HG02588 (cell line): ENCODE measurements around the gene CCSAP.
"Not testable (repeated sequence)": the region's sequence is repeated elsewhere in the genome, so short reads cannot be mapped to it uniquely, and the experiment has no call there.

Experiments used
- ATAC-seq: cut with Tn5 transposase; IDR thresholded peaks from one replicate; pipeline ENCODE4 v1.9.1; 2021; ENCODE audit warnings: mild to moderate bottlenecking, moderate library complexity; ENCODE audit not compliant: unreplicated experiment

The CCSAP gene

DNA sequence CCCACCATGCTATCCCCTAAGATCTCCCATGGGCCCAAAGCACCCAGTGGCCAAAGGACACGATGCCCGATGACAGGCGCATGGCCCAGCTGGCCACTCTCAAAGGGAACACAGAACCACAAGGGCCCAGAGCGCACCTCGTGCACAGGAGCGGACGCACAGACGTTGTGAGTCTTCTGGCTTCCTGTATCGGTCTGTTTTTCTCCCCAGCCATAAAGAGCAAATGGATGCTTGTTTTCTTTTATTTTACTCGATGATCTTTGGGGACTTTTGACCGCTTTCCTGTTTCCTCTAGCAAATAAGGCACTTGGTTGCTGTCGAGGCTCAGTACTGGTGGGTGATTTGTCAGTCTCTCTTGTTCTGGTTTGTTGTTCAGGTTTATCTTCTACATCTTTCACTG, 16.2 kb downstream of the CCSAP start:
- no peak for ATAC-seq

DNA sequence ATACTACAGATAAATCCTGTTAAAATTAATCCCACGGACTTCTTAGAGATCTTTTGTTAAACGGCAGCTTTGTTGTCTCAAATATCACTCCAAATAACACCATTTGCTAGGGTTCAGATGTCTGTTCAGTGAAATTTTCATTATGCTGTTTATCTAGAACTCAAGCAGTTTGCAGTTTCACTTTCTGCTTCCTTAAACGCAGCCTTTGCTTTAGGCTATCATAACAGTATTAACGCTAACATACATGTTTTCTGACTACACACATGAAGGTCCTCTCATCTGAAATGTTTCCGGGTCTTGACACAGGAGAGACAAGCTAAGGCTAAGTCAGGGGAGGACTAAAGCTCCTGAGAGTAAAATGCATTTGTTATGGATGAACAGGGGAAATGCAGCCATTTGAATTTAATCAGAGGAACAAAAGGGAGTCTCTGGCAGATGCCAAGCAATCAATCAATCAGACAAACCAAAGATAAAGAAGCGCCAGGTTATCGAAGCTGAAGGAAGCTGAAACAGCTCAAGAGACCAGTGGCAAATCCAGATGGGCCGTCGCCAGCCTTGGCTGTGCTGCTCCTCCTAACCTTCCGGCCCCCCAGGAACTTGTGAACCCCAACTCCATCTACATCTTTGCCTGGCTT, 16.9 kb downstream of the CCSAP start:
- no peak for ATAC-seq

DNA sequence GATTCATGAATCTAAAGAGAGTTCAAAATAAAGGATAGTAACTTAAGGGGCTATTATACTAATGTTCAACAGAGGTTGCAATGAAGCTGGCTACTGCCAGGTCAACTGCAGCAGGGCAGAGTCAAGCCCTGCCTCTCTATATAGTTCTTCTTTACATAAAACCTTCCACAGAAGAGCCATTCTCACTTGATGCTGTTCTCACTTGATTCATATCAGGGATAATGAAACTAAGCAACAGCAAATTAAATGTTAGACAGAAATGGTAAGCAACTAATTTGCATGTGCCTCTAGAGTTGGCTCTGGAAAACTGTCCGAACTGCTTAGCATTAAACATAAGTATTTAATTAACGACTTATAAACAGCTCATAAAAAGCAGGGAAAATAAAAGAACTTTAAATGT, 17.4 kb downstream of the CCSAP start:
- ATAC-seq = no peak

DNA sequence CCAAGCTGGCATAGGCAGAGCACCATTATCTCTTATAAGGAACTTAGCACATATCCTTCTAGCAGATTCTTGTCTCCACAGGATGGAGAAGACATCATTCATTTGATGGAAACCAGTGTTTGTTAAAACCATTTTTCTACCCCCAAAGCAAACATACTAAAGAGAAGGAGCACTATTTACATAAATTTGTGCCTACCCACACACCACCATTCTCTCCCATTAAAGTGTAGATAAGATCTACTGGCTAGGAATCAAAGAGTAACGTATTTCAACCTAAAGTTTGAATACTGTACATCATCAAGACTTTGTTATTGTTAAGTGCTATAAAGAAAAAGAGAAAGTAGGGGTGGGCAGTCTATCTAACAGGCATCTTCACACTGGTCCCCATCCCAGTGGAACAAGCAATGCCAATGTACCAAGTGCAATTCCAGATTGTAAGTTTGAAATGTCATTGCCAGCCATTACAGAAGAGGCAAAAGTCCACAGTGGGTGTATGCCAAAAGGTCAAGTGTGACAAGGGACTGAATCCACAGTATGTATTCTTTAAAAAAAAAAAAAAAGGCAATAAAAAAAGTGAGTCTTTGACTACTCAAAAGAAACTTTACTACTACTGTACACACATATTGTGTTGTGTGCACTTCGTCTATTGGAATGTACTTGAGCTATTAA, 18.8 kb downstream of the CCSAP start:
- no peak for ATAC-seq

DNA sequence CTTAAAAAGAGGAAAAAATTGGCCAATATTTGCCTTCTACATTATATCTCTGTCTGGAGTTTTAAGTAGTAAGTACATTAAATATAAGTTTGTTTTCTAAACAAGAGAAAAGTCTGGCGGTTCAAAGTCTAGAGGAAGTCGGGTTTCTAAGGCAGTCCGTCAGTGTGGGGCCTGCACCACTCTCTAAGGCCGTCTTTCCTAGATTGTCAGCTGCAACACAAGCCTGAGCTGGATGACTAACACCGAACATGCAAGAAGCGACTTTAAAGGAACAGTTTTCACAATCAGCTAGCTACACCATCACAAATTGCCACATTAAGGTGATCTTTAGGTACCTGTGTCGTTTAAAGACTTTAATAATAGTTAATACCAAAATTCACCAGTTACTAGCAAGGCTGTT, 19.6 kb downstream of the CCSAP start:
- ATAC-seq = no peak

DNA sequence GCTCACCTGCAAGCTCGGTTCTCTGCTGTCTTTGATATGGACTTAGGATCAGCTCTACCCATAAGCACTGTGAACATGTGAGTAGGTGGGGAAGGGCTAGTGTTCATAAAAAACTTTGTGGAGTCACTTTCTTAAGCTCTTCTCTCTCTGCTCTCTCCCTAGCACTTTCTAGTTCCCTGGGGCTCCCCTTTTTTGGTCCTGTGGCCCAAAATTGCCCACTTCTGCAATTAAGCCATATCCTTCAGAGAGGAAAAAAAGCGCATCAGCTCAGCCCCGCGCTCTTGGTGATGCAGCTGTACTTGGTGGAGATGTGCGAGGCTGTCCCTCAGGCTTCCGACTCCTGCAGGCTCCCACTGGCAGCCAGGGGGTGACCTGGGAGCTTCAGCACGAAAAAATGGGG, 23.4 kb downstream of the CCSAP start:
- no peak for ATAC-seq

DNA sequence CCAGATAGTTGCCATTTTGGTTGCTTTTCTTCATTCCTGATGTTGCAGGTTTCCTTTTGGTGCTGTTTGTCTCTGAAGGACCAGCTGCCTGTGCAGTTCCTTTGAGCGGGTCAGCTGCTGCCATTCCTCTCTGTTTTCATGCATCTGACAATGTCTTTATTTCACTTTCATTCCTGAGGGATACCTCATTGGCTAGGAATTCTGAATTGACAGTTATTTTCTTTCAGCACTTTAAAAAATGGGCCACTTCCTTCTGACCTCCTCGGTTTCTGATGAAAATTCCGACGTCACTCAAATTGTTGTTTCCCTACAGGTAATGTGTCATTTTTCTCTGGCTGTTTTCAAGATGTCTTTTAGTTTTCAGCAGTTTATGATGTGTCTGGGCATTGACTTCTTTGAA, 24.8 kb downstream of the CCSAP start:
- no peak for ATAC-seq

DNA sequence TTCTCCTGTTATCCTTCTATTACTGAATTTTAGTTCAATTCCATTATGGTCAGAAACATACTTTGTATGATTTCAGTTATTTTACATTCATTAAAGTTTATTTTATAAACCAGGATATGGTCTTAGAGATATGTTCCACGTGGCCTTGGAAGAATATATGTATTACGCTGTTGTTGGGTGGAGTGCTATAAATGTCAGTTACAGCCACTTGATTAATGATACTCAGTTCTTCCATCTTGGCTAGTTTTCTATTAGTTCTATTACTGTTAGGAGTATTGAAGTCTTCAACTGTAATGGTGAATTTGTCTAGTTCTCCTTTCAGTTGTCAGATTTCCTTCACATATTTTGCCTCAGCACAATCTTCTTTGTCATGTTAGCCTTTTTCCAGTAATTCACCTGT, 26.7 kb downstream of the CCSAP start:
- no peak for ATAC-seq

DNA sequence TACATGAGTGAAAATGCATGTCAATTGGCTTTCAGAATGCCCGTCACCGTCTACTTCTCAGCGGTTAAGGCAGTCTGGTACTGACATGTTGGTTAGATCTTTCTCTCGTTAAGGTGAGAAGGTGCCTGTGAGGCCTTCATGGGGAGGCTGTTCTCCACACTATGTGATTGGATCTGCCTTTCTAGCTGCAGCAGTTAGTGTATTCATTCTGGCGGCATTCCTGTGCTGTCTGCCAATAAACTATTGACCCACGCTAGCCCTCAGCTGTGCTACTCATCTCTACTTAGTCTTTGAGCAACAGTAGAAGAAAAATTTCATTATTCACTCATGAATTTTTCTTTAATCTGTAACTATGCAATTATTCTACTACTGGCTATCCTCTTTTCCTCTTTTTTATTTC, 32.0 kb downstream of the CCSAP start:
- ATAC-seq = no peak

DNA sequence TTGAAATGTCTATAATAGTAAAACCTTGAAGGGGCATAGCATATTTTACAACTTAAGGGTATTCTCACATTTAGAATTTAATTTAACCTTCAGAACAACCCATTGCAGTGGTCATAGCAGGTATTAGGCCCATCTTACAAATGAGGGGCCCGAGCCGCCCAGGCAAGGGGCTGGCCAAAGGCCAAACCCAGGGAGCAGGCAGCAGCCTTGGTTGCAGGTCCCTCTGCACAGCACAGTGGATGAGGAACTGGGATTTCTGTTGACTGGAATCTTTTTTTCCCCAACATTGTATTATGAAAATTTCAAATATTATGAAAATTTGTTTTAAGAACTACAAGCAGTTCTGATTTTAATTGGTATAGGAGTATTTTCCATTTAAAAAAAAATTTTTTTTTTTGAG, 33.2 kb downstream of the CCSAP start:
- ATAC-seq = no peak

DNA sequence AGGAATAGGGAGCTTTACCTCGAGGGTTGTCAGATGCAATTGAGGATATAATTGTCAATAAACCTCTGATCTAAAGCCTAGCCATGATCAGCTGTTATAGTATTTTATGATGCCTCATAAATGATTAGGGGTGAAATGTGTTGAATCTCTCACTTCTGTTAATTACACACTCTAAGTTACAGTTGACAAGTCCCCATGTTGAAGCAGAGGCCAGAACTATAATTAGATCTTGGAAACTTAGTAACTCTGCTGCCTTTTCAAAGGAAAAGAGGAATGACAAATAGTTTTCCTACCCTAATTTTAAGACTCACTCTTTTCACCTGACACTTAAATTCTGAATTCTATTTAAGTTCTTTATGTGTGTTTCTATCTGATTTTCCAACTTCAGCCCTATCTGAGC, 33.8 kb downstream of the CCSAP start:
- ATAC-seq = no peak

DNA sequence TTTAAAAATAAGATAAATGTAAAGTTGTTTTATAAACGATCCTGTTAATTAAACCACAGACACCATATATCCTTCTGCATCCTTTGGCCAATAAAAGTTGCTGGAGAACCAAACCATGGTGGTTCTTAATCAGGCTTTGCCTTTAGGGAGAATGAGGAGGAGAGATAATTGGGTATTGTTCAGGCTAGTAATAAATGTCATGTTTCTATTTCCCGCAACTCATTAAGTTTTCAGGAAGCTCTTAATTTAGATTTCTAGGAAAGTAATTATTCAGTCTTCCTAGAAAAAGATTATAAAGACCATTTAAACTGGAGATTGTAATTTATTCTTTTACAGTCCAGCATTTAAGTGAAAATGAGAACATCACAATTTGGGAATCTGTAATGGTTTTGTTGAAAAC, 37.5 kb downstream of the CCSAP start:
- no peak for ATAC-seq

DNA sequence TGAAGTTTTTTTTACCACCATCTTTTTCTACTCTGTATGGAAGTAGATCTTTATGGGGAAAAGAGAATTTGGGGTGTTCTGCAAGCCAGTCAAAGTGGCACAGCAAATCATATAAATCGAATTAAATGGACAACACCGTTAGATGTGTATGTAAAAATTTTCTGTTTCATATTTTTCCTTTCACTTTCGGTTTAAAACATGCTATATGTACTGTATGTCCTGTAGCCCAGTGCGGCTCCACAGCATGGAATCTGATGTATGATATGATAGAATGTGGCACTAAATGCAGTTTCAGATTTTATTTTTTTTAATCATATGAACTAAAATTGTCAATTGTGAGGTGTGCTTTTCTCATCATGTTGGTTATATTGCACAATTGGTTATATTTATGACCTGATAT, 39.0 kb downstream of the CCSAP start:
- no peak for ATAC-seq

DNA sequence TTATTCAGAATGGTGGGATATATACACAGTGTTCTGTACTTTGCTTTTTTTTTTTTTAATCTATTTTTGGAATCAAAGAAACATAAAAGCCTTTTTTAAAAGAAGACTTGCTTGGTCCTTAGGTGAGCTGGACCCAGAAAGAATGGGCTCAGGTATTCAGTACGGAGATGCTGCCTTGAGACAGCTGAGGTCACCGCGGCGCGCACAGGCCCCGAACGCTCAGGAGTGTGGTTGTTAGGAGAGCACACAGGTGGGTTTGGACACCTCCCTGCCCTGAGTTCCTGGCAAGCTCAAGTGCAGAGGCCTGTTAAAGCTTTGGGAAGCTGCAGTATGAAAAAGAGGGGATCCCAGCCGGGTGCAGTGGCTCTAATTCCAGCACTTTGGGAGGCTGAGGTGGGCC, 40.1 kb downstream of the CCSAP start:
- ATAC-seq = no peak

DNA sequence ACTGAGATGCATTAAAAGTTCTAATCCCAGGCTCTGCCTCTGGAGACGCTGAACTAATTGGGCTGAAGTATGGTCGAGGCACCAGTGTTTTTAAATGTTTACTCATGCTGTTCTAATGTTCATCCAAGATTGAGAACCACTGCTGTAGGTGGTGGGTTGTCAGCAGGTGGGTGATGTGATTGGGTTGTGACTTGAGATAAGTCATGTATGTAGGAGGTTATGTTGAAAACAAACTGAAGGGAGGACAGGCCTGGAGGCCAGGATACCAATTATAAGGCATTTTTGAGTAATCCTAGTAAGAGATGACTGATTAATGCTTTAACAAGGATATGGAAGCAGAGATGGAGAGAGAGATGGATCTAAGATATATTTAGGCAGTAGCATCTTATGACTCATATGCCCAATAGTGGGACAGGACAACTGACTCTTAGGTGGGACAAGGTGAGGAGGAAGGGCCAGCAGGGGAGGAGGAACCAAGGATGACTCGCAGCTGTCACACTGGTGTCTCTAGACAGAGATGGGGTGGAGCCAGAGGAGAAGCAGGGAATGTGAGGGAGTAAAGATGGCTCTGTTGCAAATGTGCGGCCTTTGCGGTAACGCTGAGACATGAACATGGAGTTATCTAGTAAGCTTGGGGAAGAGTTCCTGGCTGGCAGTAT, 42.6 kb downstream of the CCSAP start:
- no peak for ATAC-seq

DNA sequence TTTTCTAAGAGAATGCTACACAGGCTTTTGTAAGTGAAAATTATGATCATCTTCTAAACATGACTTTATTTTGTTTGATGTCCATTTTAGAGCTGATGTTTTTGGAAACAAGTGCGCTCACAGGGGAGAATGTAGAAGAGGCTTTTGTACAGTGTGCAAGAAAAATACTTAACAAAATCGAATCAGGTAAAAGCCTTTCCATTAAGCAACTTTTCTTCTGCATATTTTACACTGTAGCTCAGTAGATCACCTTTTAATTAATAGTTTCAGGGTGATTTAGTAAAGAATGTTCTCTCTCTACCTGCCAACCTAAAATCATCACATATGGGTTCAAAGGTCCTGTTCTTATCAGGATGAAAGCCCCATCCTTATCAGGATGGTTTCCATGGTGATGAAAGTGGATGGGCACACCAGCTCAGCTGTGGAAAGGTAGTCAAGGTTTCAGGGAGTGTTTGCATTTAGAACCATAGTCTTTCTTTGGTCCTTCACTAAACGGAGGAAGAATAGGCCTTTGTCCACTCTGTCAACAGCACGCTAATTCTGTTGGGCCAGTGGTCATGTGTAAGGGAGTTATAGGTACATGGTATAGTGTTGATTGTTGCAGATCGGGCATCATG, 43.9 kb downstream of the CCSAP start:
- ATAC-seq = no peak

DNA sequence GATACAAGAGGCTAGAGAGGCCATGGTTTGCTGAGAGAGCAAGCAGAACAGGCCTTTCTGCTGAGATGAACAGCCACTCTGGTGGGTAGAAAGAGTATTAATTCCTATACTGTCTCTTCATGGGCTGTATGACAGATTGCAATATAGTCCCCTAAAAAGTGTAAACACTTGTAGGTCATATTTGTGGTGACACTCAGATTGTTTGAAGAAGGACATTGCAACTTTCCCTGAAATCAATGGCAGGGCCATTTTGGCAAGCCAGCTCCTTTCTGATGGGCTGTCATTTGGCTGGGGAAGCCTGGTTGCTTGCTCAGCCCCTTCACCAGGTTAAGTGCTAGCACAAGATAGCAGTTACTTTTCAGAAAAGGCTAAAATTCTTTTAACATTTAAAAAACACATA, 44.4 kb downstream of the CCSAP start:
- ATAC-seq = no peak

DNA sequence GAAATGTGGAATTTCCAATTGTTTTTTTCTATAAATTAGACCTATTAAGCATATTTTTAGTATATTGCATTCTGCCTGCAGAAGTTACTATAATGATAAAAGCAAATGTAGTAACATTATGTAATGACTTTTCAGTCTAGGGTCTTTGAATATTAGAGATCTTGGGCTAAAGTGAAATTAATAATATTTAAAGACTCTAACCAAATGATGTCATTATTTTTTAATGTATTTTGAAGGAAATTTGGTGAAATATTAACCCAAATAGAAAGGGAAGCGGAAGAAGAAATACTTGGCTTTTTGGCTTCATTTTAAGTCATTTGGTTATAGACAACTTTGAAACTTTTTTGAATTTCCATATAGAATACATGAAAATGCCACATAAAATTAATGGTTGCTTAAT, 45.1 kb downstream of the CCSAP start:
- ATAC-seq = no peak

DNA sequence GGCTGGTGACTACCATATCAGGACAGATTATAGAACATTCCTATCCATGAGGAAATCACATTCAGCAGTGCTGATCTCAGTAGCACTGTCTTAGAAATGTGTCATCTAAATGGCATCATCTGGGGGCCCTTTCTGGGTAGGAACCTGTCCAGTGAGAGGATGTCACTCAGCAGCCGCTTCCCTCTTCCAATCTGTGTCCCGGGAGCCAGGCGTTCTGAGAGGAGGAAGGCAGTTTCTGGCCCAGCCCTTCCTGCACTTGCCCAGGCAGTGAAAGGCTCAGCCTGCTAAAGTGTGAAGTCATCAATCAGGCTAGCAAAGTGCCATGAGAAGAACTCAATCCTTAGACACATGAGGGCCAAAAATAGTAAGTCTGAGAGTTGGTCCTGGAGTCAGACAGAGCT, 46.3 kb downstream of the CCSAP start:
- ATAC-seq = no peak

DNA sequence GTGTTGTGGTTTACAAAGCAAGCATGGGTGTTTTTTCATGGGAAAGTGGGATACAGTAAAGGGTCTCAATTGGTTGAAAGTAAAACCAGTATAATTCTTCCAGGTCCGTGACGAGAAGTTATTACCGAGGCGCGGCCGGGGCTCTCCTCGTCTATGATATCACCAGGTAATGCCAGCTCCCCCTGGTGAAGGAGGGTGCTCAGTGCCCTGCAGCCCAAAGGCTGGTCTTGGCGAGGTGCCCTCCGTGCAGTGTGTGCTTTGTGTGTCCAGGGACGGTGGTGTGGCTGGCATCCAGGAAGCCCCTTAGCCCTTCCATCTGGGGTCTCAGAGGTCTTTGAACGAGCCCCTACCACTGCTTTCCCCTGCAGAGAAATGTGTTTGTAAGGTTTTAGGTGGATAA, 47.1 kb downstream of the CCSAP start:
- no peak for ATAC-seq

DNA sequence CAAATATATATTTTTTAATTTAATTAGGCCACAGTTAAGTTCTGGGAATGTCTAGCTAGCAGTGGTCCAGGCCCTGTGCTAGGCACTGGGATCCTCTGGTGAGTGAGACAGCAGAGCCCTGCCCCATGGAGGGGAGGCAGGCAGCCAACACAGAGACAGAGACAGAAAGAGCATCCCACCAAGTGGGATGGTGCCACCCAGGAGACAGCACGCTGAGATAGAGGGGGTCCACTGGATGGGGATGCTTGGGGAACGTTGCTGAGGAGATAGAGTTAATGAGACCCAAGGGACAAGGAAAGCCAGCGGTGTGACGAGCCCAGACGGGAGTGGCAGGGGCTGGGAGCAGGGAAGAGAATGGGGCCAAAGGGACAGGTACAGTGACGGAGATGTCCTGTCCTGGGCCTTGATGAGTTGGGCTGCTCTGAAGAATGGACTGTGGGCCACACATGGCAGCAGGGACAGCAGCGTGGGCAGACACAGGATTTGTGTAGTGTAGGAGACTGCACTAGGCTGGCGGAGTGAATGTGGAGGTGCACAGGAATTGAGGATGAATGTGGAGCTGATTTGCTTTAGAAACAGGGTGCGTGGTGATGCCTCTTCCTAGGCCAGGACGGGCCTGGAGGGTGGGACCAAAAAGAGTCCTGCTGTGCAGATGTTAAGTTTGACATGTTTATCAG, 49.2 kb downstream of the CCSAP start:
- ATAC-seq = no peak

DNA sequence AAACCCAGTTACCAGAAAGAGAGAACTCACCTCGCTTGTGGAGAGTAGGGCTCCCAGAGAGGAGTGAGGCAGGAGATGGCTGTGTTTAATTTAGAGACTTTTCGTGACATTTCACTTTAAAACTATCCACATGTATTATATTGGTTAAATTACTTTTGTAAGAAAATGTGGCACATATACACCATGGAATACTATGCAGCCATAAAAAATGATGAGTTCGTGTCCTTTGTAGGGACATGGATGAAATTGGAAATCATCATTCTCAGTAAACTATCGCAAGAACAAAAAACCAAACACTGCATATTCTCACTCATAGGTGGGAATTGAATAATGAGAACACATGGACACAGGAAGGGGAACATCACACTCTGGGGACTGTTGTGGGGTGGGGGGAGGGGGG, 51.2 kb downstream of the CCSAP start:
- ATAC-seq = not testable (repeated sequence)
